Measurements from ENCODE around the gene ADCYAP1R1.

Gene ADCYAP1R1

DNA sequence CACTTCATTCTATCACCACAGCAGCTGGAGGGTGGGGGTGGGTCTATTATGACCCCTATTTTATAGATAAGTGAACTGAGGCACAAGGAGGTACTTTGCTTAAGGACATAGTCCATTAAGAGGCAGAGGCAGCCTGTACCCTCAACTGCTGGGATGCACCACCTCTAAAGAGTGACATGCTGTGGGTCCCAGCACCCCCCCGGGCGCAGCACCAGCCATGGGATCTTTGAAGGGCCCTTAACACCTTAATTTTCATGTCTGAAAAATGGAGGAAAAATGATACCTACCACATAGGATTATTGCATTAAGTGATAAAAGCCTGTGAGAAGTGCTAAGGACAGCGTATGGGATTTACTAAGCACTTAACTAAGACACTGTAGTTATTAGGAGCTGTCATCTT, 15.4 kb downstream of the ADCYAP1R1 start:
- TF ChIP-seq NFIC (IDR thresholded peaks at IDR 0.05) (no peak), TCF12 (IDR thresholded peaks at IDR 0.05; ENCODE audit: low read depth) (no peak), CREB1 (IDR thresholded peaks at IDR 0.05; ENCODE audit: low read depth) (no peak), EGR1 (IDR thresholded peaks at IDR 0.05) (no peak), TEAD4 (IDR thresholded peaks at IDR 0.05) (no peak), EP300 (IDR thresholded peaks at IDR 0.05; ENCODE audit: borderline replicate concordance) (no peak)

DNA sequence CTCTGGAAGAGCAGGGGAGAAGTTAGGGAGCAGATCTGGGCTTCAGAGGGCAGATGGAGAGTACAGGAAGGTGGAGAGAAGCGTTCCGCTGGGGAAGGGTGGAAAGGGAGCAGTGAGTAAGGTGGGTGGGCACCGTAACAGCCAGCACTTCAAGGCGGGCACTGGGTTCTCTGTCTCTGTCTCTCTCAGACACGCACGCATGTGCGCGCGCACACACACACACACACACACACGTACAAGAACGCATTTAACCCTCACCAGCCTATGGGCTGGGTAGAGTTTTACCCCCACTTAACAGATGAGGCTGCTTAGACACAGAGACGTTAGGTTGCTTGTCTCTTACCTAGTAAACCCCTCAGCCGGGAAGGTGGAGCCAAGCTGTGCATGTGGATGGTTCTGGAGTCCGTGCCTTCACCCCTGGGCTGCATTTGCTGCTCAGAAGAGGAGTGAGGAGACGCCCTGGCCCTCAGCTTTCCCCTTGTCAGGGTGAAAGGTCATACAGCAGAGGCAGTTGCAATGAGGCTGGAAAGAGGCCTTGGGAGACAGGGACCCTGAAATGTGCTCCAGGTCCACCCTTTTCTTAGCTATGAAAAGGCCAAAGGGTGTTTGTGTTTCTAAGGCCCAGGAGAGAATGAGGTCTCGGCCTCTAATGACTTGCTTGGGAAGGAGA, 16.0 kb downstream of the ADCYAP1R1 start:
- TF ChIP-seq TAF1 (IDR thresholded peaks at IDR 0.05; ENCODE audit: low read depth): no peak

DNA sequence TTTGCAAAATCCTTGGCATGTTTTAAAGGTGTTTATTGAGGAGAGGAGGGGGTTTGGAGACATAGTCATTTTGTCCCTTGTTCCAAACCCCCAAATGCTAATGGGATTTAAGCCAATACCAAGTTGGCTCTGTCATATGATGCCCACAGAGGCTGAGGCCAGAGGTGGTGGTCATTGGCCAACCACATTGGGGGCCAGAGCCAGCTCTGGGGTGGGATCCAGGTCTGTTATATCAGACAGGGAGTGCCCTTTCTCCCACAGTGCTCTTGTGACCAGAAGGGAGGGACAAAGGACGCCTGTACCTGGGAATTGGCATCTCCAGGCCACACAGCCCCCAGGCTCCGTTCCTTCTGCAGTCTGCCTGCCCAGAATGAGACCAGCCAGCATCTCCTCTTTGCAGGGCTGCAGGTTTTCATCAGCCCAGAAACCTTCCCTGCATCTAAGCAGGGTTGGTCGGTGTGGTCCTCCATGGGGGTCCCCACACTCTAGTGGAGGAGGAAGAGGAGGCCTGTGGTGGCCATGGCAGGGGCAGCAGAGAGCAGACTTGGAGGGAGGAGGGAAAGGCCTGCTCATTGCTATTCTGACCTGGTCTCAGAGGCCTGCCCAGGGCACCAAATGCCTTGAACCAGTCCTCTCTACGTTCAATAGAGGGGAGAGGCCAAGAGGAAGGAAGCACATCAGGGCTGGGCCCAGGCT, 17.9 kb downstream of the ADCYAP1R1 start:
- TF ChIP-seq NFIC (IDR thresholded peaks at IDR 0.05) (no peak), EP300 (IDR thresholded peaks at IDR 0.05; ENCODE audit: borderline replicate concordance) (no peak), CREB1 (IDR thresholded peaks at IDR 0.05; ENCODE audit: low read depth) (no peak), TAF1 (IDR thresholded peaks at IDR 0.05; ENCODE audit: low read depth) (no peak), ZBTB7A (IDR thresholded peaks at IDR 0.05; ENCODE audit: low read depth) (no peak), RAD21 (IDR thresholded peaks at IDR 0.05; ENCODE audit: low read depth) (no peak), TEAD4 (IDR thresholded peaks at IDR 0.05) (no peak), EGR1 (IDR thresholded peaks at IDR 0.05) (no peak)
- TF ChIP-seq, protein P1, sequence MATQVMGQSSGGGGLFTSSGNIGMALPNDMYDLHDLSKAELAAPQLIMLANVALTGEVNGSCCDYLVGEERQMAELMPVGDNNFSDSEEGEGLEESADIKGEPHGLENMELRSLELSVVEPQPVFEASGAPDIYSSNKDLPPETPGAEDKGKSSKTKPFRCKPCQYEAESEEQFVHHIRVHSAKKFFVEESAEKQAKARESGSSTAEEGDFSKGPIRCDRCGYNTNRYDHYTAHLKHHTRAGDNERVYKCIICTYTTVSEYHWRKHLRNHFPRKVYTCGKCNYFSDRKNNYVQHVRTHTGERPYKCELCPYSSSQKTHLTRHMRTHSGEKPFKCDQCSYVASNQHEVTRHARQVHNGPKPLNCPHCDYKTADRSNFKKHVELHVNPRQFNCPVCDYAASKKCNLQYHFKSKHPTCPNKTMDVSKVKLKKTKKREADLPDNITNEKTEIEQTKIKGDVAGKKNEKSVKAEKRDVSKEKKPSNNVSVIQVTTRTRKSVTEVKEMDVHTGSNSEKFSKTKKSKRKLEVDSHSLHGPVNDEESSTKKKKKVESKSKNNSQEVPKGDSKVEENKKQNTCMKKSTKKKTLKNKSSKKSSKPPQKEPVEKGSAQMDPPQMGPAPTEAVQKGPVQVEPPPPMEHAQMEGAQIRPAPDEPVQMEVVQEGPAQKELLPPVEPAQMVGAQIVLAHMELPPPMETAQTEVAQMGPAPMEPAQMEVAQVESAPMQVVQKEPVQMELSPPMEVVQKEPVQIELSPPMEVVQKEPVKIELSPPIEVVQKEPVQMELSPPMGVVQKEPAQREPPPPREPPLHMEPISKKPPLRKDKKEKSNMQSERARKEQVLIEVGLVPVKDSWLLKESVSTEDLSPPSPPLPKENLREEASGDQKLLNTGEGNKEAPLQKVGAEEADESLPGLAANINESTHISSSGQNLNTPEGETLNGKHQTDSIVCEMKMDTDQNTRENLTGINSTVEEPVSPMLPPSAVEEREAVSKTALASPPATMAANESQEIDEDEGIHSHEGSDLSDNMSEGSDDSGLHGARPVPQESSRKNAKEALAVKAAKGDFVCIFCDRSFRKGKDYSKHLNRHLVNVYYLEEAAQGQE (IDR thresholded peaks at IDR 0.05; ENCODE audit: low read depth): no peak
- TF ChIP-seq, protein P2, sequence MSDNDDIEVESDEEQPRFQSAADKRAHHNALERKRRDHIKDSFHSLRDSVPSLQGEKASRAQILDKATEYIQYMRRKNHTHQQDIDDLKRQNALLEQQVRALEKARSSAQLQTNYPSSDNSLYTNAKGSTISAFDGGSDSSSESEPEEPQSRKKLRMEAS (IDR thresholded peaks at IDR 0.05): no peak
- TF ChIP-seq, protein P3, sequence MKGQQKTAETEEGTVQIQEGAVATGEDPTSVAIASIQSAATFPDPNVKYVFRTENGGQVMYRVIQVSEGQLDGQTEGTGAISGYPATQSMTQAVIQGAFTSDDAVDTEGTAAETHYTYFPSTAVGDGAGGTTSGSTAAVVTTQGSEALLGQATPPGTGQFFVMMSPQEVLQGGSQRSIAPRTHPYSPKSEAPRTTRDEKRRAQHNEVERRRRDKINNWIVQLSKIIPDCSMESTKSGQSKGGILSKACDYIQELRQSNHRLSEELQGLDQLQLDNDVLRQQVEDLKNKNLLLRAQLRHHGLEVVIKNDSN (IDR thresholded peaks at IDR 0.05): no peak

DNA sequence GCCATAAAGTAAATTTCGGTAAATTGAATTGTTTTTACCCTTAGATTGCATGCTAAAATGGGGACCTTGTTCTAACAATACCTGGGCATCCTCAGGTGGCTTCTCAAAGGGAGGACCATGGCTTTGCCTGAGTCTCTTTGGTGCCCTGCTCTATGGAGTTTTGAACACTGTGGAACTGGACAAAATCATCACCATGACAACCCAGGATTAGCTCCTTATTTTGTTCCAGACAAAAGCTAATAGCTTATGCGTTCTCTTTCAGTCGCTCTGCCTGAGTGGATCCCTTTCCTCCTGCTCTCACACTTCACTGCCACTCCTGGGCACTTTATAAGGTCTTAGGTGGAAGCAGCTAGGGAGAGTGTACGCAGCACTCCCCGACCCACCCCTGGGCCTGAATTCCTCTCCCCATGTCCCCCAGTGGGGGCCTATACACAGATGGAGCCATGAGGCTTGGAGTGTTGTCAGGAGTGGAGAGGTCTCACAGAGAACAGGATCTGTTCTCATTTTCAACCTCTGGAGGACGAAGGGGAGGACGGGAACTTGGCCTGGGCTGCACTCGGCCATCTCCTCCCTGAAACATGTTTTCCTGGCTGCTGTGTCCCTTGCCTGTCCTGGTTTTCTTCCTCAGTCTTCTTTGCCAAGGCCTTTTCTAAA, 19.0 kb downstream of the ADCYAP1R1 start:
- TF ChIP-seq TAF1 (IDR thresholded peaks at IDR 0.05; ENCODE audit: low read depth) (no peak), NFIC (IDR thresholded peaks at IDR 0.05) (no peak), YY1 (IDR thresholded peaks at IDR 0.05; ENCODE audit: low read depth) (no peak), FOXM1 (IDR thresholded peaks at IDR 0.05; ENCODE audit: borderline replicate concordance, low read depth) (no peak), TCF12 (IDR thresholded peaks at IDR 0.05; ENCODE audit: low read depth) (no peak), EGR1 (IDR thresholded peaks at IDR 0.05) (no peak), ZBTB7A (IDR thresholded peaks at IDR 0.05; ENCODE audit: low read depth) (no peak), EP300 (IDR thresholded peaks at IDR 0.05; ENCODE audit: borderline replicate concordance) (no peak), TEAD4 (IDR thresholded peaks at IDR 0.05) (no peak), CREB1 (IDR thresholded peaks at IDR 0.05; ENCODE audit: low read depth) (no peak), CEBPB (IDR thresholded peaks at IDR 0.05) (no peak), RAD21 (IDR thresholded peaks at IDR 0.05; ENCODE audit: low read depth) (no peak)
- TF ChIP-seq, protein P3 (IDR thresholded peaks at IDR 0.05): no peak
- TF ChIP-seq, protein P1 (IDR thresholded peaks at IDR 0.05; ENCODE audit: low read depth): no peak
- TF ChIP-seq, protein P2 (IDR thresholded peaks at IDR 0.05): no peak

DNA sequence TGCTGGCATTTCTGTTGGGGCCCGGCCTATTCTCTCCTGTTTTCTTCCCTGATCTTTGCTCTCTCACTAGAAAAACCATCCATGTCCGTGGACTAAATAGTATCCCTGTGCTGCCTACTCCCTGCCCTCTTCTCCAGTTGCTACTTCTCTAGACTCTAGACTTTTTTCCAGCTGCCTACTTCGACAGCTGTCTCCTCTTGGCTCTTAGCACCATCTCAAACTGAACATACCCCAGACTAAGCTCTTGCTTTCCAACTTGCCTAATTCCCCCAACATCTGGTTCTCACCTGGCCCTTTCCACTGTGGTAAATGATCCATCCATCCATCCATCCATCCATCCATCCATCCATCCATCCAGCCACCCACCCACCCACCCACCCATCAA, 19.5 kb downstream of the ADCYAP1R1 start:
- TF ChIP-seq CEBPB (IDR thresholded peaks at IDR 0.05): no peak
- TF ChIP-seq FOXM1 (IDR thresholded peaks at IDR 0.05; ENCODE audit: borderline replicate concordance, low read depth): no peak
- no peak for TF ChIP-seq TAF1 (IDR thresholded peaks at IDR 0.05; ENCODE audit: low read depth)
- TF ChIP-seq EGR1 (IDR thresholded peaks at IDR 0.05): no peak
- TF ChIP-seq TCF12 (IDR thresholded peaks at IDR 0.05; ENCODE audit: low read depth): no peak
- TF ChIP-seq, protein P1 (IDR thresholded peaks at IDR 0.05; ENCODE audit: low read depth): no peak
- TF ChIP-seq TEAD4 (IDR thresholded peaks at IDR 0.05): no peak
- TF ChIP-seq YY1 (IDR thresholded peaks at IDR 0.05; ENCODE audit: low read depth): no peak
- TF ChIP-seq, protein P2 (IDR thresholded peaks at IDR 0.05): no peak
- no peak for TF ChIP-seq CREB1 (IDR thresholded peaks at IDR 0.05; ENCODE audit: low read depth)
